ENCODE data around the gene CCDC200. TPM values are rescaled to one million over a fixed set of nuclear protein-coding genes. Genes with fewer than 3 reads are reported as not detected.

The CCDC200 gene
- total RNA-seq, 1 experiment from 2014 or later = not detected

DNA sequence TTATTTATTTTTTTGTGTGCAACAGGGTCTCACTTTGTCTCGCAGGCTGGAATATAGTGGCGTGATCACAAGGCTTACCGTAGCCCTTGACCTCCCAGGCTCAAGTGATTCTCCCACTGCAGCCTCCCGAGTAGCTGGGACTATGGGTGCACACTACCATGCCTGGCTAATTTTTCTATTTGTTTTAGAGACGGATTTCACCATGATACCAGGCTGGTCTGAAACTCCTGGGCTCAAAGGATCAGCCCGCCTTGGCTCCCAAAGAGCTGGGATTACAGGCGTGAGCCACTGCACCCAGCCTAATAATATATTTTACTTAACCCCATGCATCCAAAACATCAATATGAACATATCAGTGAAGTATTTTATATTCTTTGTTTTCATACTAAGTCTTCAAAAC is 2.0 kb downstream of the CCDC200 start:
- RAD21 ChIA-PET (ENCODE audit: low non-redundant PET in 1 of 2, low total read pairs in 2 of 2, uncharacterized antibody in 2 of 2, unreplicated experiment in 2 of 2) = no interaction called here
- Histone ChIP-seq H3K27me3 (ENCODE audit: insufficient read depth, low read length) (no peaks in the 10 kb centered on the region), H3K9me2 (ENCODE audit: insufficient read depth) (no peaks in the 10 kb centered on the region), H3K79me2 (ENCODE audit: insufficient read depth, low read length) (no peaks in the 10 kb centered on the region), H3K27ac (ENCODE audit: low read depth, low read length) (no peak overlapping the region), H3K4me3 (replicated peaks in 1 of 2; ENCODE audit: low read depth in 1 of 2, low read length in 2 of 2) (no peak overlapping the region), H3K9ac (ENCODE audit: low read length) (no peak overlapping the region), H3K4me1 (ENCODE audit: control insufficient read depth in 1 of 2, insufficient read depth in 2 of 2, low read length in 2 of 2) (no peaks in the 10 kb centered on the region), H3K9me3 (ENCODE audit: control insufficient read depth in 1 of 2, insufficient read depth in 1 of 2, low read depth in 1 of 2, low read length in 2 of 2) (no peaks in the 10 kb centered on the region), H2AFZ (ENCODE audit: low read depth, low read length, poor library complexity, severe bottlenecking) (no peak overlapping the region), H3K36me3 (ENCODE audit: control insufficient read depth in 1 of 2, insufficient read depth in 2 of 2, low read length in 2 of 2) (no peaks in the 10 kb centered on the region), H4K20me1 (ENCODE audit: insufficient read depth) (no peaks in the 10 kb centered on the region), H3K4me2 (ENCODE audit: low read length) (no peak overlapping the region)
- BruUV-seq (replicated peaks) = no TSS peak
- DNase-seq (ENCODE audit: low read depth, low spot score) (no peak), ATAC-seq (no peak)
- intact Hi-C loops (cut with micrococcal nuclease) = no loop called here
- no peak for TF ChIP-seq EGR1 (IDR thresholded peaks at IDR 0.05; ENCODE audit: low read depth)
- TF ChIP-seq CEBPB (IDR thresholded peaks at IDR 0.05; ENCODE audit: low read depth) = no peak
- TF ChIP-seq YY1 (IDR thresholded peaks at IDR 0.05; ENCODE audit: extremely low read depth, insufficient replicate concordance, low read depth, low read length) = no peak
- TF ChIP-seq, protein P1, sequence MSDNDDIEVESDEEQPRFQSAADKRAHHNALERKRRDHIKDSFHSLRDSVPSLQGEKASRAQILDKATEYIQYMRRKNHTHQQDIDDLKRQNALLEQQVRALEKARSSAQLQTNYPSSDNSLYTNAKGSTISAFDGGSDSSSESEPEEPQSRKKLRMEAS (IDR thresholded peaks at IDR 0.05) = no peak
- TF ChIP-seq, protein P2, sequence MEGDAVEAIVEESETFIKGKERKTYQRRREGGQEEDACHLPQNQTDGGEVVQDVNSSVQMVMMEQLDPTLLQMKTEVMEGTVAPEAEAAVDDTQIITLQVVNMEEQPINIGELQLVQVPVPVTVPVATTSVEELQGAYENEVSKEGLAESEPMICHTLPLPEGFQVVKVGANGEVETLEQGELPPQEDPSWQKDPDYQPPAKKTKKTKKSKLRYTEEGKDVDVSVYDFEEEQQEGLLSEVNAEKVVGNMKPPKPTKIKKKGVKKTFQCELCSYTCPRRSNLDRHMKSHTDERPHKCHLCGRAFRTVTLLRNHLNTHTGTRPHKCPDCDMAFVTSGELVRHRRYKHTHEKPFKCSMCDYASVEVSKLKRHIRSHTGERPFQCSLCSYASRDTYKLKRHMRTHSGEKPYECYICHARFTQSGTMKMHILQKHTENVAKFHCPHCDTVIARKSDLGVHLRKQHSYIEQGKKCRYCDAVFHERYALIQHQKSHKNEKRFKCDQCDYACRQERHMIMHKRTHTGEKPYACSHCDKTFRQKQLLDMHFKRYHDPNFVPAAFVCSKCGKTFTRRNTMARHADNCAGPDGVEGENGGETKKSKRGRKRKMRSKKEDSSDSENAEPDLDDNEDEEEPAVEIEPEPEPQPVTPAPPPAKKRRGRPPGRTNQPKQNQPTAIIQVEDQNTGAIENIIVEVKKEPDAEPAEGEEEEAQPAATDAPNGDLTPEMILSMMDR (IDR thresholded peaks at IDR 0.05 in 2 of 3, conservative IDR thresholded peaks at IDR 0.05 in 1 of 3; ENCODE audit: borderline replicate concordance in 1 of 3, insufficient read depth in 1 of 3, low read depth in 2 of 3, low read length in 2 of 3) = no peak
- TF ChIP-seq TCF7L2 (IDR thresholded peaks at IDR 0.05; ENCODE audit: borderline replicate concordance, extremely low read depth, insufficient read depth, insufficient read length) = no peak
- TF ChIP-seq, protein P3, sequence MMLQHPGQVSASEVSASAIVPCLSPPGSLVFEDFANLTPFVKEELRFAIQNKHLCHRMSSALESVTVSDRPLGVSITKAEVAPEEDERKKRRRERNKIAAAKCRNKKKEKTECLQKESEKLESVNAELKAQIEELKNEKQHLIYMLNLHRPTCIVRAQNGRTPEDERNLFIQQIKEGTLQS (IDR thresholded peaks at IDR 0.05) = no peak
- TF ChIP-seq SIN3A (IDR thresholded peaks at IDR 0.05; ENCODE audit: low read depth) = no peak
- no peak for TF ChIP-seq FOSL1 (IDR thresholded peaks at IDR 0.05; ENCODE audit: low read depth)
- no peak for TF ChIP-seq JUND (IDR thresholded peaks at IDR 0.05)
- no peak for TF ChIP-seq ELF1 (IDR thresholded peaks at IDR 0.05; ENCODE audit: borderline replicate concordance, low read depth)
- no peak for TF ChIP-seq CBX3 (IDR thresholded peaks at IDR 0.05; ENCODE audit: low read depth)
- no peak for TF ChIP-seq SP1 (IDR thresholded peaks at IDR 0.05; ENCODE audit: low read depth)
- TF ChIP-seq, protein P4, sequence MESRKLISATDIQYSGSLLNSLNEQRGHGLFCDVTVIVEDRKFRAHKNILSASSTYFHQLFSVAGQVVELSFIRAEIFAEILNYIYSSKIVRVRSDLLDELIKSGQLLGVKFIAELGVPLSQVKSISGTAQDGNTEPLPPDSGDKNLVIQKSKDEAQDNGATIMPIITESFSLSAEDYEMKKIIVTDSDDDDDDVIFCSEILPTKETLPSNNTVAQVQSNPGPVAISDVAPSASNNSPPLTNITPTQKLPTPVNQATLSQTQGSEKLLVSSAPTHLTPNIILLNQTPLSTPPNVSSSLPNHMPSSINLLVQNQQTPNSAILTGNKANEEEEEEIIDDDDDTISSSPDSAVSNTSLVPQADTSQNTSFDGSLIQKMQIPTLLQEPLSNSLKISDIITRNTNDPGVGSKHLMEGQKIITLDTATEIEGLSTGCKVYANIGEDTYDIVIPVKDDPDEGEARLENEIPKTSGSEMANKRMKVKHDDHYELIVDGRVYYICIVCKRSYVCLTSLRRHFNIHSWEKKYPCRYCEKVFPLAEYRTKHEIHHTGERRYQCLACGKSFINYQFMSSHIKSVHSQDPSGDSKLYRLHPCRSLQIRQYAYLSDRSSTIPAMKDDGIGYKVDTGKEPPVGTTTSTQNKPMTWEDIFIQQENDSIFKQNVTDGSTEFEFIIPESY (IDR thresholded peaks at IDR 0.05; ENCODE audit: extremely low read depth, insufficient replicate concordance, low read length) = no peak
- TF ChIP-seq EZH2phosphoT487 (IDR thresholded peaks at IDR 0.05; ENCODE audit: borderline replicate concordance) = no peak
- CTCF ChIA-PET = no interaction called here
- POLR2A ChIA-PET = interaction anchor here (1.7 kb wide), 1 partner anchor 89 kb away, joined by 4 read pairs; no protein-coding TSS in a partner anchor
